GM08714 (cell line): Measurements from ENCODE around the gene BCL2L1.

Source experiments
- H3K4me3 ChIP-seq: fragments of 200-500 bp; sonication (Bioruptor generic); 2 replicates; pipeline ENCODE4 v1.5.1; 2014; ENCODE audit warnings: mild to moderate bottlenecking, low read length, inconsistent platforms
- ZNF274 ChIP-seq: IDR thresholded peaks from 2 replicates; pipeline ENCODE4 v1.6.1; 2012; ENCODE audit warnings: mild to moderate bottlenecking, low read depth, low read length

The BCL2L1 gene

GRCh38 chr20:31708736-31709534 is 13.7 kb downstream of the BCL2L1 start:
- H3K4me3 ChIP-seq, result no peak overlapping the region

GRCh38 chr20:31707994-31708735 is 14.5 kb downstream of the BCL2L1 start:
- H3K4me3 ChIP-seq, result no peak overlapping the region
- no peak for TF ChIP-seq ZNF274

More at GRCh38 chr20:31708736-31709534, 13.7 kb downstream of the BCL2L1 start:
- no peak for TF ChIP-seq ZNF274

- no peak for TF ChIP-seq ZNF274
These were observed 15.4 kb downstream of the BCL2L1 start for GRCh38 chr20:31707258-31707615.

GRCh38 chr20:31706607-31707257 is 15.9 kb downstream of the BCL2L1 start:
- no peak overlapping the region for H3K4me3 ChIP-seq
- no peak for TF ChIP-seq ZNF274

More at GRCh38 chr20:31707258-31707615, 15.4 kb downstream of the BCL2L1 start:
- no peak overlapping the region for H3K4me3 ChIP-seq

GRCh38 chr20:31705598-31706597 is 16.8 kb downstream of the BCL2L1 start:
- no peak overlapping the region for H3K4me3 ChIP-seq
- no peak for TF ChIP-seq ZNF274

GRCh38 chr20:31705191-31705590 is 17.5 kb downstream of the BCL2L1 start:
- TF ChIP-seq ZNF274, result no peak
- no peak overlapping the region for H3K4me3 ChIP-seq

GRCh38 chr20:31704225-31705119 is 18.2 kb downstream of the BCL2L1 start:
- TF ChIP-seq ZNF274, result no peak
- H3K4me3 ChIP-seq, result no peak overlapping the region

GRCh38 chr20:31701591-31701990 is 21.1 kb downstream of the BCL2L1 start:
- no peak for TF ChIP-seq ZNF274
- H3K4me3 ChIP-seq, result no peak overlapping the region

GRCh38 chr20:31700747-31701146 is 21.9 kb downstream of the BCL2L1 start:
- TF ChIP-seq ZNF274, result no peak

GRCh38 chr20:31699801-31700728 is 22.6 kb downstream of the BCL2L1 start:
- TF ChIP-seq ZNF274, result no peak
- no peak overlapping the region for H3K4me3 ChIP-seq

More at GRCh38 chr20:31700747-31701146, 21.9 kb downstream of the BCL2L1 start:
- H3K4me3 ChIP-seq, result no peak overlapping the region
